Stimulated activated effector memory CD8-positive, alpha-beta T cell treated with anti-CD3 and anti-CD28 coated beads, Interleukin-12 subunit alpha, Interleukin-12 subunit beta, amount 100 ng/mL, for 72 hours (primary cell): Measurements from ENCODE around the gene NPTX2.
"Not testable (repeated sequence)": the region's sequence is repeated elsewhere in the genome, so short reads cannot be mapped to it uniquely, and the experiment has no call there.

ENCODE experiments used
- ATAC-seq: fragments of 150-1000 bp; cut with Tn5 transposase; 2 replicates; pipeline ENCODE4 v1.10.0; 2021
- DNase-seq, 2 donors: peaks; one replicate each; pipeline ENCODE4 v3.0.0; 2021 to 2022; ENCODE audit warnings: low spot score in 2 of 2
- H3K27ac Mint-ChIP-seq: one replicate; pipeline ENCODE4 v1.8.0; 2022; ENCODE audit warnings: mild to moderate bottlenecking, mixed read lengths
- H3K36me3 Mint-ChIP-seq: one replicate; pipeline ENCODE4 v1.8.0; 2022; ENCODE audit warnings: mild to moderate bottlenecking, mixed read lengths
- H3K4me1 Mint-ChIP-seq: one replicate; pipeline ENCODE4 v1.8.0; 2022; ENCODE audit warnings: mixed read lengths
- H3K4me3 Mint-ChIP-seq: one replicate; pipeline ENCODE4 v1.8.0; 2022; ENCODE audit warnings: mild to moderate bottlenecking, mixed read lengths
- H3K9me3 Mint-ChIP-seq: one replicate; pipeline ENCODE4 v1.8.0; 2022; ENCODE audit warnings: mixed read lengths

The NPTX2 gene

DNA sequence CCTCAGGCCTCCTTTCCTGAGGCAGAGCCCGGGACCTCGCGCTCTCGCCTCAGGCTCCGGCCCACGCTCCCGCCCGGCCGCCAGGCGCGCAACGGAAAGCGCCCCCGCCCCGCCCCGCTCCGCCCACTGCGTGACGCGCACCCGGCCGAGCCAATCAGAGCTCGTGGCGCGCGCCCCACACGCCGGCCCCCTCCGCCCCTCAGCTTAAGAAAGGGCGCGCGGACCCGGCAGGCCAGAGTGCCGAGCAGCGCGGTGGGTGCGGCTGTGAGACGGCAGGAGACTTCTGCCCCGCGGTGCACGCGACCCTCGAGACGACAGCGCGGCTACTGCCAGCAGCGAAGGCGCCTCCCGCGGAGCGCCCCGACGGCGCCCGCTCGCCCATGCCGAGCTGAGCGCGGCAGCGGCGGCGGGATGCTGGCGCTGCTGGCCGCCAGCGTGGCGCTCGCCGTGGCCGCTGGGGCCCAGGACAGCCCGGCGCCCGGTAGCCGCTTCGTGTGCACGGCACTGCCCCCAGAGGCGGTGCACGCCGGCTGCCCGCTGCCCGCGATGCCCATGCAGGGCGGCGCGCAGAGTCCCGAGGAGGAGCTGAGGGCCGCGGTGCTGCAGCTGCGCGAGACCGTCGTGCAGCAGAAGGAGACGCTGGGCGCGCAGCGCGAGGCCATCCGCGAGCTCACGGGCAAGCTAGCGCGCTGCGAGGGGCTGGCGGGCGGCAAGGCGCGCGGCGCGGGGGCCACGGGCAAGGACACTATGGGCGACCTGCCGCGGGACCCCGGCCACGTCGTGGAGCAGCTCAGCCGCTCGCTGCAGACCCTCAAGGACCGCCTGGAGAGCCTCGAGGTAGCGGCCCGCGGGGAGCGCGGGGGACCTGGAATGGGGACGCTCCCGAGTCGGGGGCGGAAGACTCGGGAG is at the start of gene NPTX2:
TSS of gene NPTX2 (plus strand) at position 235 of the 909 bp plus-strand sequence. CDS start at position 412, 177 bp downstream.
- peak; percentile 26 for ATAC-seq
- Mint-ChIP-seq H3K36me3 (no peaks in the 10 kb centered on the region), H3K9me3 (no peaks in the 10 kb centered on the region), H3K4me3 (no peak within 1 kb of the TSS), H3K27ac (no peak within 1 kb of the TSS), H3K4me1 (no peaks in the 10 kb centered on the region)
- no peak for DNase-seq

GRCh38 chr7:98567991-98568390 is 49.1 kb upstream of the NPTX2 start:
- ATAC-seq (no peak), DNase-seq (no peak)
- H3K9me3 Mint-ChIP-seq: peaks cover 5% of the 10 kb centered on the region
- no peak overlapping the region for H3K4me3 Mint-ChIP-seq
- H3K4me1 Mint-ChIP-seq: no peaks in the 10 kb centered on the region
- H3K27ac Mint-ChIP-seq: no peak overlapping the region
- H3K36me3 Mint-ChIP-seq: no peaks in the 10 kb centered on the region

- ATAC-seq (no peak), DNase-seq (no peak)
- no peaks in the 10 kb centered on the region for H3K36me3 Mint-ChIP-seq
- H3K27ac Mint-ChIP-seq: no peak overlapping the region
- H3K4me3 Mint-ChIP-seq: no peak overlapping the region
- peaks cover 7% of the 10 kb centered on the region for H3K9me3 Mint-ChIP-seq
- H3K4me1 Mint-ChIP-seq: no peaks in the 10 kb centered on the region
Measured at GRCh38 chr7:98568891-98569290, 48.2 kb upstream of the NPTX2 start.

- H3K4me3 Mint-ChIP-seq: no peak overlapping the region
Measured at GRCh38 chr7:98569691-98570337, 47.3 kb upstream of the NPTX2 start.

GRCh38 chr7:98571006-98571405 is 46.1 kb upstream of the NPTX2 start:
- H3K4me3 Mint-ChIP-seq: no peak overlapping the region
- no peaks in the 10 kb centered on the region for H3K4me1 Mint-ChIP-seq
- ATAC-seq: no peak
- H3K27ac Mint-ChIP-seq: no peak overlapping the region
- H3K36me3 Mint-ChIP-seq: no peaks in the 10 kb centered on the region
- no peak for DNase-seq
- peaks cover 9% of the 10 kb centered on the region for H3K9me3 Mint-ChIP-seq

More at GRCh38 chr7:98569691-98570337, 47.3 kb upstream of the NPTX2 start:
- no peak for DNase-seq
- H3K9me3 Mint-ChIP-seq: peaks cover 4% of the 10 kb centered on the region
- ATAC-seq: no peak
- H3K36me3 Mint-ChIP-seq: no peaks in the 10 kb centered on the region
- H3K4me1 Mint-ChIP-seq: no peaks in the 10 kb centered on the region
- no peak overlapping the region for H3K27ac Mint-ChIP-seq

DNA sequence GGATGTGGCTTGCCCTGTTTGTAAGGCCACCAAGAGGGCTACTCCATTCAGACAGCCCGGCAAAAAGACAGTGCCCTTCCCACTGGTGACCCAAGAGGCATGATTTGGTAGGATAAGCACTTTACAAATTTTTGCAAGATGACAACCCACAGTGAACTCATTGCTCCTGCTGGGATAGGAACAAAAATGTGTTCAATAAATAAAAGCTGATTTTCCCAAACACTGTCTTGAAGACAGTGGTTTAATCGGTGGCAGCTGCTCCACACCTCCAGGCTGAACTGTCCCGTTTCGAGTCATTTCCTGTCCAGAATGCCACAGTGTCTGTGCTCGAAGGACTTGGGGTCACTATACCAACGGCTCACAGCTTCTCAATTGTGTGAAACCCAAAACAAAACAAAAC is 45.1 kb upstream of the NPTX2 start:
- H3K36me3 Mint-ChIP-seq: no peaks in the 10 kb centered on the region
- peaks cover 15% of the 10 kb centered on the region for H3K9me3 Mint-ChIP-seq
- DNase-seq (no peak), ATAC-seq (no peak)
- no peak overlapping the region for H3K27ac Mint-ChIP-seq
- H3K4me1 Mint-ChIP-seq: no peaks in the 10 kb centered on the region
- H3K4me3 Mint-ChIP-seq: no peak overlapping the region

DNA sequence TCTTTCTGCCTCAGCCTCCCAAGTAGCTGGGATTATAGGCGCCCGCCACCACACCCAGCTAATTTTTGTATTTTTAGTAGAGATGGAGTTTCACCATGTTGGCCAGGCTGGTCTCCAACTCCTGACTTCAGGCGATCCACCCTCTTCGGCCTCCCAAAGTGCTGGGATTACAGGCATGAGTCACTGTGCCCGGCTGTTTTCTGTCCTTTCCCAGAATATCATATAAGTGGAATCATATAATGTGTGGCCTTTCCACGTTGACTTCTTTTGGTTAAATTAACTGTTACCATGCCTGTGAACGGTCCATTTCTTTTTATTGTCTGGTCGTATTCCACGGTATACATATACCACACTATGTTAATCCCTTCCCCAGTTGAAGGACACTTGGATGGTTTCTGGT is 44.4 kb upstream of the NPTX2 start:
- DNase-seq, H3K4me3 Mint-ChIP-seq, H3K4me1 Mint-ChIP-seq, H3K27ac Mint-ChIP-seq, H3K36me3 Mint-ChIP-seq, ATAC-seq: not testable (repeated sequence)
- H3K9me3 Mint-ChIP-seq: peaks cover 15% of the 10 kb centered on the region

GRCh38 chr7:98573816-98574215 is 43.3 kb upstream of the NPTX2 start:
- no peak for ATAC-seq
- Mint-ChIP-seq H3K9me3 (peaks cover 18% of the 10 kb centered on the region), H3K4me3 (no peak overlapping the region), H3K36me3 (no peaks in the 10 kb centered on the region), H3K27ac (no peak overlapping the region), H3K4me1 (no peaks in the 10 kb centered on the region)
- DNase-seq: no peak

DNA sequence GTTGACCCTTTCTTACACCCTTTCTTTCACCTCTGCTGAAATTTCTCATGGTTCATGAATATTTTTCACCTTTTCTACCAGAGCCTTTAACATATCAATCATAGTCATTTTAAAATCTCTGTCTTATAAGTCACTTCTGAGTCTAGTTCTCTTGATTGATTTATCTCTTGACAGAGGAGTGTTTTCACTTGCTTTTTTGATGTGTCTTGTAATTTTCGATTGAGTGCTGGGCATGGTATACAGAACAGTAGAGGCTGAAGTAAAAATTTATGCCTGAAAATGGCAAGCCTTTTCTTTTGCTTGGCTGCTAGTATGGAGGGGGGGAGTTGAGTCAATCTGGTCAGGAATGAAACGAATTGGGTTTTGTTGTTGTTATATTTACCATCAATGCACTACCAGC is 41.2 kb upstream of the NPTX2 start:
- Mint-ChIP-seq H3K9me3 (peaks cover 18% of the 10 kb centered on the region), H3K4me3 (no peak overlapping the region), H3K4me1 (no peaks in the 10 kb centered on the region), H3K36me3 (no peaks in the 10 kb centered on the region), H3K27ac (no peak overlapping the region)
- DNase-seq (no peak), ATAC-seq (no peak)

DNA sequence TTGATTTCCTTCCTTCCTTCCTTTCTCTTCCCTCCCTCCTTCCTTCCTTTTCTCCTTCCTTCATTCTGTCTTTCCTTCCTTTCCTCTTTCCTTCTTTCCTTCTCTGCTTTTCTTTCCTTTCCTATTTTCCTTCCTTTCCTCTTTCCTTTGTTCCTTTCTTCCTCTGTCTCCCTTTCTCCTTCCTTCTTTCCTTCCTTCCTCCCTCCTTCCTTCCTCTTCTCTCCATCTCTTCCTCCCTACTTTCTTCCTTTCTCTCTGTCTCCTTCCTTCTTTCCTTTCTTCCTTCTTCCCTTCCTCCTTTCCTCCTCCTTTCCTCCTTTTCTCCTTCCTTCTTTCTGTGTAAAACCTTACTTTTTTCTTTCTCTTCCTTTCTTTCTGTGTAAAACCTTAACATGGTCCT is 32.3 kb upstream of the NPTX2 start:
- peaks cover 6% of the 10 kb centered on the region for H3K9me3 Mint-ChIP-seq

GRCh38 chr7:98591926-98592325 is 25.2 kb upstream of the NPTX2 start:
- DNase-seq (no peak), ATAC-seq (no peak)
- Mint-ChIP-seq H3K9me3 (no peaks in the 10 kb centered on the region), H3K27ac (no peak overlapping the region), H3K4me1 (no peaks in the 10 kb centered on the region), H3K36me3 (no peaks in the 10 kb centered on the region), H3K4me3 (no peak overlapping the region)

More for the DNA sequence above, 32.3 kb upstream of the NPTX2 start:
- no peak overlapping the region for H3K4me3 Mint-ChIP-seq
- ATAC-seq: no peak
- no peaks in the 10 kb centered on the region for H3K4me1 Mint-ChIP-seq
- DNase-seq: no peak
- no peak overlapping the region for H3K27ac Mint-ChIP-seq
- no peaks in the 10 kb centered on the region for H3K36me3 Mint-ChIP-seq

GRCh38 chr7:98594348-98594747 is 22.7 kb upstream of the NPTX2 start:
- ATAC-seq (no peak), DNase-seq (no peak)
- no peak overlapping the region for H3K4me3 Mint-ChIP-seq
- no peaks in the 10 kb centered on the region for H3K36me3 Mint-ChIP-seq
- H3K9me3 Mint-ChIP-seq: no peaks in the 10 kb centered on the region
- no peak overlapping the region for H3K27ac Mint-ChIP-seq
- no peaks in the 10 kb centered on the region for H3K4me1 Mint-ChIP-seq

- no peaks in the 10 kb centered on the region for H3K36me3 Mint-ChIP-seq
- no peak for DNase-seq
- no peak for ATAC-seq
- H3K4me1 Mint-ChIP-seq: no peaks in the 10 kb centered on the region
- H3K27ac Mint-ChIP-seq: no peak overlapping the region
- H3K9me3 Mint-ChIP-seq: no peaks in the 10 kb centered on the region
- no peak overlapping the region for H3K4me3 Mint-ChIP-seq
Measured at GRCh38 chr7:98594787-98595186, 22.3 kb upstream of the NPTX2 start.

DNA sequence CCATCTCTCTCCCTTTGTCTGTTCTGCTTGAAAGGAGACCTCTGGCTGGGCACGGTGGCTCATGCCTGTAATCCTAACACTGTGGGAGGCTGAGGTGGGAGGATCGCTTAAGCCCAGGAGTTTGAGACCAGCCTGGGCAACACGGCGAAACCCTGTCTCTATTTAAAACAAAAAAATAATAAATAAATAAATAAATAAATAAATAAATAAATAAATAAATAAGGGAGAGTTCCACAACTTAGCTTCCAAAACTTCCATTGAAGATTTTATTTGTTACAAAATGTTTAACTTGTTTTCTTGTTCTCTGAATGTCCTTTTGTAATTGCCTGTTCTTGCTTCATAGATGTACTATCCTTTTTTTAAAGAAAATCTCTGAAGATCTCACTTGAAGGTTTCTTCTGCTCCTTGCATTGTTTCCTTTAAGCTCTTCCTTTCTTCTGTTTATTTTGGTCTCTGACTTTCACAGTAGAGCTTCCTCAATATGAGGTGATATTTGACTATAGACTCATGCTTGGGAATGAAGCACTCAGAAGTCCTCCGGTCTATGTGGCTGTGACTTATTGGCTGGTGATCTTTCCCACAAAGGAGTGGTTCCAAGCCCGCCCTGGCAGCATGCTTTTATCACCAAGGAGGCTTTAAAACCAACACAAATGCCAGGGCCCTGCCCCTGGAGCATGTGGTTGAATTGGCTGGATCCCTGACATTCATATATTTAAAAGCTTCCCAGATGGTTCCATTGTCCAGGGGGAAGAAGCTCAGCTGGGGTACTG is 18.1 kb upstream of the NPTX2 start:
- Mint-ChIP-seq H3K4me1 (no peaks in the 10 kb centered on the region), H3K4me3 (no peak overlapping the region), H3K9me3 (no peaks in the 10 kb centered on the region), H3K27ac (no peak overlapping the region), H3K36me3 (no peaks in the 10 kb centered on the region)
- ATAC-seq: no peak
- DNase-seq: no peak

DNA sequence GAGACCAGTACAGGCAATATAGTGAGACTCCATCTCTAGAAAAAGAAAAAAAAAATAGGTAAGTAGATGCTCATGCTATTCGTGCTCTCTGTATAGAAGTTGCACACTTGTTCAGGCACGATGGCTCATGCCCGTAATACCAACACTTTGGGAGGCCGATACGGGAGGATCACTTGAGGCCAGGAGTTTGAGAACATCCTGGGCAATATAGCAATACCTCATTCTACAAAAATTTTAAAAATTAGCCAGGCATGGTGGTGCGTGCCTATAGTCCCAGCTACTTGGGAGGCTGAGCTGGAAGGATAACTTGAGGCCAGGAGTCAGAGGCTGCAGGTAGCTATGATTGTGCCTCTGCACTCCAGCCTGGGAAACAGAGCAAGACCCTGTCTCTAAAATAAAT is 17.2 kb upstream of the NPTX2 start:
- Mint-ChIP-seq H3K9me3 (no peaks in the 10 kb centered on the region), H3K4me3 (no peak overlapping the region), H3K4me1 (no peaks in the 10 kb centered on the region), H3K27ac (no peak overlapping the region), H3K36me3 (no peaks in the 10 kb centered on the region)
- DNase-seq: no peak
- ATAC-seq: no peak
